HG03135 (cell line): ENCODE results near the gene PHACTR2.
"Not testable (repeated sequence)": the region's sequence is repeated elsewhere in the genome, so short reads cannot be mapped to it uniquely, and the experiment has no call there.

ENCODE experiments used
- ATAC-seq: cut with Tn5 transposase; IDR thresholded peaks from one replicate; pipeline ENCODE4 v1.9.1; 2021; ENCODE audit warnings: mild to moderate bottlenecking, moderate library complexity; ENCODE audit not compliant: unreplicated experiment

Gene PHACTR2

DNA sequence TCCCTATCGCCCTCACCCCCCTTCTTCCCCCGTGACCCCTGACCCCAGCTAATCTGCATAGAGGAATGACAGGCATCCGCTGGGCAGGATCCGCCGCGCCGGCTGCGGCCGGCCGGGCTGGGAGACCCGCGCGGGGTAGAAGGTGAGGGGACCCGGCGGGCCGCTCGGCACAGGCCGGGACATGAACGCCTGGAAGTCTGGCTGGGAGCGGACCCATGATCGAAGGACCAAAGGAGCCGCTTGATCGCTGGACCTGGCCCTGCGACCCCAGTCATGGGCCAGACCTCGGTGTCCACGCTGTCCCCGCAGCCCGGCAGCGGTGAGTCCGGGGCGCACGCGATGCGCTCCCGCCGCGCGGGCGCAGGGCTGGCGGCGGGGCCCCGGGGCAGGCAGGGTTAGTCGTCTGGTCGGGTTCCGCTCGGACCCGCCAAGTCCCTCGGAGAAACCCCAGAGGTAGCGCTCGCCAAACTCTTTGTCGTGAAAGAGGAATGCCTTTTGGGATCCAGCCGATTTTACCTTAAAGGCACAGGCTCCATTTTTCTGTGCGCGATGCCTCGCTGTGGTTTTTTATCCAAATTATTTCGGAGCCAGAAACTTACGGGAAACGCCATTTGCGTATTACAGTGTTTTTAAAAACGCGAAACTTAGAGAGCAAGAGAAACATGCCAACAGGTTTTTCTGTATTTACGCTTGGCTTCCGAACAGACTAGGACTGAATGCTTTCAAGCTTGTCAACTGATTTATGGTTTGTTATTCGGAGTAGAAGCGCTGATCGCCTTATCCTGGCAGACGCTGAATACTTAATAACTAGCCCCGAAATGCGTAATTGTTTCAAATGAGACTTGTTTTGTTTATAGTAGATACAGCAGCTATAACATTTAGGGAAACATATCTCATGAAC, at the start of gene PHACTR2:
Gene PHACTR2 (plus strand): TSS at position 75 of the 901 bp plus-strand sequence. CDS start 199 bp downstream, at position 274.
- no peak for ATAC-seq

DNA sequence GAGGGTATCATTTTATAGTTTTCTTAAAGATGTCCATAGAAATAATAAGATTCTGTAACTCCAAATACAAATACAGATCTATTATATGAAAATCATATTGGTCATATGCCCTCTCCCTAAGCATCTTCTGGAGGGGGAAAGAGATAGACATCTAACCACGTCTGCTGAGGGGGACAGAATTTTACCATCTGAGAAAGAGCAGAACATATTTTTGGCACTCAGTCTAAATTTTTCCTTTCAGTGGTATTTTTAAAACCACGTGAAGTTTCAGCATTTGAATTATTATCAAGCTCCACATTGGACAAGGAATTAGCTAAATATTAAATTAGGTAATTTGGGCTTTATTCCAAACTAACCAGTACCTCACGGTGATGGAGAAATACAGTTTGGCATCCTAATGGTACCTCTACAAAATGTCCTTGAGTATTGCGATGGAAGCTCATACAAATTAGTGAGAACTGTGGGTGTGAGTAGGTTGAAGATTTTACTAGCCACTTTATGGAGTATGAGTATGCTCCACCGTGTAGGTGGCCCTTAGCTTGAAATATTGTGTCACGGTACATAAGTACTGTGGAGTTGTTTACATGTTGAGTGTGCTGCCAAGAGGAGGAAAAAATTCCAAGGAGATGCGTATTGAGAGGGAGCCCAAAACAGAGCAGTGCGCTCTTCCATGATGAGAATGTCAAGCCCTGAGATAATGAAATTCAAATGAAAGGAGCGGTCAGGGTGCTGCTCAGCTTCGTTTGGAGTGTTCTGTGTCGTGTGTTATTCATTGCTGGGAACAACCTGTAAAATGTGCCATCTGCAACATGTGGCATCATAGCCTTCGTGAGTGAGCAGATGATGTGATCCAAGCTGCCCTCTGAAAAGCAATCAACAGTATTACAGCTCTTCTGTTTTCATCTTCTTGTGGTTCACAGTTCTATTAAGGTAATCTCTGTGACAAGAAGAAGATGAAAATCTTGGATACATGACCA, 48.4 kb upstream of the PHACTR2 start:
- no peak for ATAC-seq

DNA sequence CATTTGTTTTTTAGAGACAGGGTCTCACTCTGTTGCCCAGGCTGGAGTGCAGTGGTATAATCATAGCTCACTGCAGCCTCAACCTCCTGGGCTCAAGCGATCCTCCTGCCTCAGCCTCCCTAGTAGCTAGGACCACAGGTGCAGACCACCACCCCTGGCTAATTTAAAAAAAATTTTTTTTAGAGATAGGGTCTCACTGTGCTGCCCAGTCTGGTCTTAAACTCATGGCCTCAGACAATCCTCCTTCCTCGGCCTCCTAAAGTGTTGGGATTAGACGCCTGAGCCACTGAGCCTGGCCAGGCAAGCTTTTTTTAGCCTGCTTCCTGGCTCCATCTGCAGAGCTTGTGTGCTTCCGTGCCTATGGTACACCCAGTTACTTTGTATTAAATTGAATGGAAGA, 46.6 kb upstream of the PHACTR2 start:
- ATAC-seq: not testable (repeated sequence)

DNA sequence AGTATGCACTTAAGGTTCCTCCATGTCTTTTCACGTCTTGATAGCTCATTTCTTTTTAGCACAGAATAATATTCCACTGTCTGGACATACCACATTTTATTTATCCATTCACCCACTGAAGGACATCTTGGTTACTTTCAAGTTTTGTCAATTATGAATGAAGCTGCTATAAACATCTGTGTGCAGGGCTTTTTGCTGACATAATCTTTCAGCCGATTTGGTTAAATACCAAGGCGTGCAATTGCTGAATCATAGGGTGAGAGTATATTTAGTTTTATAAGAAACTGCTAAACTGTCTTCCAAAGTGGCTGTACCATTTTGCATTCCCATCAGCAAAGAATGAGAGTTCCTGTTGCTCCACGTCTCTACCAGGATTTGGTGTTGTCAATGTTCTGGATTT, 44.9 kb upstream of the PHACTR2 start:
- ATAC-seq: no peak

DNA sequence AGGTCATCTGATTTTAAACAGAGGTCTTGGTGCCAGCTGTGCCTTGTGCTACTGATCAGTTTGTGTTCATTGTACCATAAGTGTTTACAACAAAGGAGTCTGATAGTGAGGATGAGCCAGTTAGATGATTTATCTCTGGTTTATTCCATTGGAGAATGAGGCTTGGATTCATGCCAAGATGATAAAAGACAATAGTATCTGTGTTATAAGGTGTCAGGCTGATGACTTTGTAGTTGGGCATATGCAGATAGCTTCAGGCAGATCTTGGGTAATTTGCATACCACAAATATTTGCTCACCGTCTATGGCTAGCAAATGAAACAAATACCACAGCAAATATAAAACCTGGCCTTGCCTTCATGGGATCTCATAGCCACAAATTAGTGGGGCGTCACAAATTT, 43.3 kb upstream of the PHACTR2 start:
- ATAC-seq: no peak

DNA sequence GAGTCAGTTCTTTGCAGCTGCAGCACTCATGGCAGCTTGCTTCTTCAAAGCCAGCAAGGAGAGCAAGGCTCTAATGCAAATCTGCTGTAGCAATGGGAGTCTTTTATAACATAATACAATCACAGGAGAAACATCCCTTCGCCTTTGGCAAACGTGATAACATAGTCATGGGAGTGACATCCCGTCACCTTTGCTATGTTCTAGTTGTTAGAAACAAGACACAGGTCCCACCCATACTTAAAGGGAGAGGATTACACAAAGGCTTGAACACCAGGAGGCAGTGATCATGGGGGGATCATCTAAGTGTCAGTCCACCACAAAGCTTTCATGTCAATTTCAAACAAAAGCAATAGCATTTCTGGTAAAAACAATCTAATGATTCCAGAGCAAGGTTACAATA, 40.1 kb upstream of the PHACTR2 start:
- no peak for ATAC-seq

DNA sequence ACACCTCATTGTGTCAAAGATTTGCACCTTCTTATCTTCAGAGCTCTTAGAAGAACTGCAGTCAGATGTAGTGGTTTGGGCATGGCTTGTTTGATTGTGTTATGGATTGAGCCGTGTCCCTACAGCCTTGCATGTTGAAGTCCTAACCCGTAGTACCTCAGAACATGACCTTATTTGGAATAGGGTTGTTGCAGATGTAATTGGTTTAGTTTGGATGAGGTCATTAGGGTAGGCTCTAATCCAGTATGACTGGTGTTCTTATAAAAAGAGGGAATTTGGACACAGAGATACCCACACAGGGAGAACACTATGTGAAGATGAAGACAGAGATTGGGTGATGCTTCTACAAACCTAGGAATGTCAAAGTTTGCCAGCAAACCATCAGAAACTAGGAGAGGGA, 35.4 kb upstream of the PHACTR2 start:
- no peak for ATAC-seq

DNA sequence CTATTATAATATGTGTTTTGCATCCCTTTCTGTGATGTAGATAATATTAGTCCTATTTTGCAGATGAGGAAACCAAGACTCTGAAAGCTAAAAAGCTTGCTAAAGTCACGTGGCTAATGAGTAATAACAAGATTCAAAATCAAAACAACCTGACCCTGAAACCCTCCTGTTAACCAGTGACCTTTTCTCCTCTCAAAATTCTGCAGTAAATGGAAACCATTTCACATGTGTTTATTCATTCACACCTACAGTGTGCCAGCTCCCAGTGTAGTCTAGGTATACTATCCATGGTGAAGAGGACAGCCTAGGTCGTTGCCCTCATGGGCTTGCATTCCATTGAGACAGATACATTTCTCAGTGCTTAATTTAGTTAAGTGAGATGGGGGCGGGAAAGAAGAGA, 30.6 kb upstream of the PHACTR2 start:
- no peak for ATAC-seq

DNA sequence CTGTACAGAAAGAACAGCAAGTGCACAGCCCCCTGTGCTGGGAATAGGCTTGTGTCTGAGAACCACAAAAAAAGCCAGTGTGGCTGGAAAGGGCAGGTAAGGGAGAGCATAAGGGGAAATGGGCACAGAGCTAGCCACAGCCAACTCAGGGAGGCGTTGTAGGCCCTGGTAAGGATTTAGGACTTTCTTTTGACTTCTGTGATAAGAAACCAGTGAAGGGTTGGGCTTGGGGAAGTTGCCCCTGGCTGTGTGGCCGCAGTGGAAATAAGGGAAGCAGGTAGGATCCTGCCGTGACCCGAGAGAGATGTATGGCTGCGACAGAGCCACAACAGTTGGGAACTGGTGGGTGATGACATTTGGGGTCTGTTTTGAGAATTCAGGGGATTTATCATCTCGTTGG, 30.0 kb upstream of the PHACTR2 start:
- no peak for ATAC-seq

DNA sequence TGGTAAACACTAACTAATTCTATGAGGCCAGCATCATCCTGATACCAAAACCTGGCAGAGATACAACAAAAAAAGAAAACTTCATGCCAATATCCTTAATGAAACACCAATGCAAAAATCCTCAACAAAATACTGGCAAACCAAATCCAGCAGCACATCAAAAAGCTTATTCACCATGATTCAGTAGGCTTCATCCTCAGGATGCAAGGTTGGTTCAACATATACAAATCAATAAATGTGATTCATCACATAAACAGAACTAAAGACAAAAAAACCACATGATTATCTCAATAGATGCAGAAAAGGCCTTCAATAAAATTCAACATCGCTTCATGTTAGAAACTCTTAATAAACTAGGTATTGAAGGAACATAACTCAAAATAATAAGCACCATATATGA, 28.4 kb upstream of the PHACTR2 start:
- not testable (repeated sequence) for ATAC-seq

DNA sequence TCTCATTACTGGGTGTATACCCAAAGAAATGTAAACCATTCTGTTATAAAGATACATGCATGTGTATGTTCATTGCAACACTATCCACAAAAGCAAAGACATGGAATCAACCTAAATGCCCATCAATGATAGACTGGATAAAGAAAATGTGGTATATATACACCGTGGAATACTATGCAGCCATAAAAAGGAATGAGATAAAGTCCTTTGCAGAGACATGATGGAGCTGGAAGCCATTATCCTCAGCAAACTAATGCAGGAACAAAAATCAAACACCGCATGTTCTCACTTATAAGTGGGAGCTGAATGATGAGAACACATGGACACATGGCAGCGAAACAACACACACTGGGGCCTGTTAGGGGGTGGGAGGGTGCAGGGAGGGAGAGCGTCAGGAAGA, 26.4 kb upstream of the PHACTR2 start:
- ATAC-seq: not testable (repeated sequence)

DNA sequence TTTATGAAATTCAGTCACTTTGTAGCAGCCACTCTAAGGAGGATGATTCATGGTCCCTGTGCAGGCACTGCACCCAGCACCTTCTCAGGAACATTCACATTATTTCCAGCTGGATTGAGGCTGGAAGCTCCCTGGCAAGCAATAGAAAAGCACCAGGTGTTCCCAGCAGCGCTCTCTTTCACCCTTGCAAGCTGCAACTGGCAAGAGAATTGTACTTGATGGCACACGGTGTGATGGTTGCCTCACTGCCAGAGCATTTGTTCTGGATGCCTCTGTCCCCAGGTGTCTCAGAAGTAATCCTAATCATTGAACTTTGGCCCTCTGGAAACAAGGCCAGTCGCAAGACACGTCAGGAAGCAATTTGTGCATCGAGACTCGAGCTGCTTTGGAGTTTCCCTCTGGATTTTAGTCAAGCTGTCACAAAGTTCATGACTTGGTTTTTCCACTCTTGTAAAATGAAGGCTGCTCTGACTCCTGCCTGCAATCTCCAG, 24.9 kb upstream of the PHACTR2 start:
- no peak for ATAC-seq

DNA sequence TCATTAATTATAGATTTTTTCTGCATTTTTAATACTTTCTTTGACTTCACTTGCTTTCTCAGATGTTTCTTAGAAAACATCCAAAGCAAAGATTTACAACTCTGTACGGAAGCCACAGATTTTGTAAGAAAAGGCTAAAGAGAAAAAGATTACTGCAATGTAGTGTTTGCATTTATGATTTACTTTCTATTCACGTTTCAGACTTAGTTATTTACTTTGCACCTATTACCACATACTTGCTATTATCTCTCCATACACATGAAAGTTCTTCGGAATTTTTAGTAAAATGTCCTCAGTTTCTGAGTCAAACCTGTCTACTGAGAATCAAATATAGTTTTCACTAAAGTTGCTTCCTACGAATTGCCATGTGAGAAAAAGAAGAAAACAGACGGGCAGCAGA, 22.2 kb upstream of the PHACTR2 start:
- no peak for ATAC-seq

DNA sequence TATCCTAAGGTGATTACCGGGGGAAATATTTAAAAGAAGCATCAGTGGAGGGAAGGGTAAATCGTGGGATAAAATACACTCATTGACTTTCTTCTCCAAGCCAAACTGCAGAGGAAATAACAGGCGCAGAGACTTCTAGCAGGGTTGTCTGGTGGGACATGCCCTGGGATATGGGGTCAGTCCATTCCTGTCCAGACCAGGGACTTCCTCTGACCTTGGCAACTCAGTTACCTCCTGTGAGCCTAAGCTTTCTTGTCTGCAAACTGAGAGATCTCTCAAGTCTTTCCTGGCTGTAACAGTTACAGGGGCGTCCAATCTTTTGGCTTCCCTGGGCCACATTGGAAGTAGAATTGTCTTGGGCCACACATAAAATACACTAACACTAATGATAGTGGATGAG, 21.7 kb upstream of the PHACTR2 start:
- ATAC-seq: no peak

DNA sequence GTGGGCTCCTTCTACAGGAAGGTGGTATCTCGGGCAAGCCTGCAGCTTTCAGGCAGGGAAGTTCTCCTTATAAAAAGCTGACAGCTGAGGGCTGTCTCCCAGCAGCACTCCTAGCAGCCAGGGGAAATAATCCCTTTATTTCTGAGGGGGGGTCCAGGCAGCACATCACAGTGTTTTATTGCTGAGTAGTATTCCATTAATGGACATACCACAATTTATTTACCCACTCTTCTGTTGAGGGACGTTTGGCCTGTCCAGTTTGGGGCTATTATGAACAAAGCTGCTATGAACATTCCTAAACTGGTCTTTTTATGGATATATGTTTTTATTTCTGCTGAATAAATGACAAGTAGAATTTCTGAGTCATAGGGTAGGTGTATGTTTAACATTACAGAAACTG, 20.0 kb upstream of the PHACTR2 start:
- no peak for ATAC-seq

DNA sequence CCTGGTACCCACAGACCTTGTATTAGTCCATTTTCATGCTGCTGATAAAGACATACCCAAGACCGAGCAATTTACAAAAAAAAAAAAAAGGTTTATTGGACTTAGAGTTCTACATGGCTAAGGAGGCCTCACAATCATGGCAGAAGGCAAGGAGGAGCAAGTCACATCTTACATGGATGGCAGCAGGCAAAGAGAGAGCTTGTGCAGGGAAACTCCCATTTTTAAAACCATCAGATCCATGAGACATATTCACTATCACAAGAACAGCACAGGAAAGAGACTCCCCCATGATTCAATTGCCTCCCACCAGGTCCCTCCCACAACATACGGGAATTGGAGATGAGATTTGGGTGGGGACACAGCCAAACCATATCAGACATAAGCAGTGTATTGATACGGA, 17.6 kb upstream of the PHACTR2 start:
- not testable (repeated sequence) for ATAC-seq

DNA sequence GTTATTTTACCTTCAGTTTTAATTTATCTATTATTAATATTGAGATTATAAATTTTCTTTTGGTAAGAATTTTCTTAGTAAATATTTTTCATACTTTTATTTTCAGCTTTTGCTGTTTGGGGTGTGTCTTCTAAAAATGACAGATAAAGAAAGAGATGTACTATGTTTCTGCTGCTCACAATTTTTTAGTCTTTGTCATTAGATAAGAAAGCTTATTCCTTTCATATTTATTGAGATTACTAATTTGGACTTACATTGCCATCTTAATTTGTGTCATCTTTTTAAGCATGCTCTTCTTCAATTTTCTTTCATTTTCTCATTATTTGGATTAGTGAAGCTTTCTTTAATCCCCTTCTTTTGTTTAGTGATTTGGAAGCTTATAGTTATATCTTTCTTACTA, 13.6 kb upstream of the PHACTR2 start:
- no peak for ATAC-seq

DNA sequence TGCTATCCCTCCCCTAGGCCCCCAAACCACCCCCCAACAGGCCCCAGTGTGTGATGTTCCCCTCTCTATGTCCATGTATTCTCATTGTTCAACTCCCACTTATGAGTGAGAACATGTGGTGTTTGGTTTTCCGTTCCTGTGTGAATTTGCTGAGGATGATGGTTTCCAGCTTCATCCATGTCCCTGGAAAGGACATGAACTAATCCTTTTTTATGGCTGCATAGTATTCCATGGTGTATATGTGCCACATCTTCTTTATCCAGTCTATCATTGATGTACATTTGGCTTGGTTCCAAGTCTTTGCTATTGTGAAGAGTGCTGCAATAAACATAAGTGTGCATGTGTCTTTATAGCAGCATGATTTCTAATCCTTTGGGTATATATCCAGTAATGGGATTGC, 11.8 kb upstream of the PHACTR2 start:
- not testable (repeated sequence) for ATAC-seq

DNA sequence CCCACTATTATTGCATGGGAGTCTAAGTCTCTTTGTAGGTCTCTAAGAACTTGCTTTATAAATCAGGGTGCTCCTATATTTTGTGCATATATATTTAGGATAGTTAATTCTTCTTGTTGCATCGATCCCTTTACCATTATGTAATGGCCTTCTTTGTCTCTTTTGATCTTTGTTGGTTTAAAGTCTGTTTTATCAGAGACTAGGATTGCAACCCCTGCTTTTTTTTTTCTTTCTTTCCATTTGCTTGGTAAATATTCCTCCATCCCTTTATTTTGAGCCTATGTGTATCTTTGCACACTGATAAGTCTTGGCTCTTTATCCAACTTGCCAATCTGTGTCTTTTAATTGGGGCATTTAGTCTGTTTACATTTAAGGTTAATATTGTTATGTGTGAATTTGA, 8.3 kb upstream of the PHACTR2 start:
- not testable (repeated sequence) for ATAC-seq

DNA sequence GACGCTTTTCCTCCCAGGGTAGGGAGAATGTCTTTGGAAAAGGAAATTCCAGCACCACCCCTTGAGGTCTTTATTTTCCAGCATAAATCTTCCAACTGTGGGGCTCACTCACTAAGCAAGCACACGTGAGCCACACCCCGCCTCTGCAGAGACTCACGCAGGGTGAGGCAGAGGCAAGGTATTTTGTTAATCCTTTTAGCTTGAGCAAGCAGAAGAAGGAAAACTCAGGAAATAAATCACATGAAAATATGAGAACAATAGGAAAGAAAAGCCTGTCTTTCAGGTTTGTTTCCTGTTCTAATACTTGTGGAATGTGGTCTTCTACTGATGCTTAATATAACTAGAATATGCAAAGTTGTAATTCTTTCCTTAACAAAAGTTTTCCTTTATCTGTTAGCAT, 4.1 kb upstream of the PHACTR2 start:
- ATAC-seq: no peak
